Islet of Langerhans (tissue), 1 donor: ENCODE results near the gene MYO1A.
"Not testable (repeated sequence)": the region's sequence is repeated elsewhere in the genome, so short reads cannot be mapped to it uniquely, and the experiment has no call there.

Experiments
- FAIRE-seq: peaks from one replicate; lab custom pipeline; 2011; peaks lifted over from hg19 to GRCh38; lab: Jason Lieb, UNC

MYO1A gene

DNA sequence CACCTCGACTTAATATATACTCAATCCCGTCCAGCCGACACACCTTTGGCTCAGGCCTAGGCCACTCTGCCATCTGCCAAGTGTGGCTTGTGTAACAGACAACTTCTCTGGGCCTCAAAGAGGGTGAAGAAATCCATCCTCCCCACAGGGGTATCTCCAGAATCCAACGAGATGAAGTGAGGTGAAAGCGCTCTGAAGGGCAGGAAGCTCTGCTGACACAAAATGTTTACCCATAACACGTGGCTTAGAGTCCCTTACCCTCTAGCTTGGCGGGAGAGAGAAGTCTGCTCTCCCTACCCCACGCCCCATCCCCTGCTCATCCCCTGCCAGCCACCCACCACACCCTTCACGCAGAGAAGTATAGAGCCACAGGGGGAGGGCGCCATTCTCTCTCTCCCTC lies 56.6 kb downstream of the MYO1A start:
- FAIRE-seq, result no peak

DNA sequence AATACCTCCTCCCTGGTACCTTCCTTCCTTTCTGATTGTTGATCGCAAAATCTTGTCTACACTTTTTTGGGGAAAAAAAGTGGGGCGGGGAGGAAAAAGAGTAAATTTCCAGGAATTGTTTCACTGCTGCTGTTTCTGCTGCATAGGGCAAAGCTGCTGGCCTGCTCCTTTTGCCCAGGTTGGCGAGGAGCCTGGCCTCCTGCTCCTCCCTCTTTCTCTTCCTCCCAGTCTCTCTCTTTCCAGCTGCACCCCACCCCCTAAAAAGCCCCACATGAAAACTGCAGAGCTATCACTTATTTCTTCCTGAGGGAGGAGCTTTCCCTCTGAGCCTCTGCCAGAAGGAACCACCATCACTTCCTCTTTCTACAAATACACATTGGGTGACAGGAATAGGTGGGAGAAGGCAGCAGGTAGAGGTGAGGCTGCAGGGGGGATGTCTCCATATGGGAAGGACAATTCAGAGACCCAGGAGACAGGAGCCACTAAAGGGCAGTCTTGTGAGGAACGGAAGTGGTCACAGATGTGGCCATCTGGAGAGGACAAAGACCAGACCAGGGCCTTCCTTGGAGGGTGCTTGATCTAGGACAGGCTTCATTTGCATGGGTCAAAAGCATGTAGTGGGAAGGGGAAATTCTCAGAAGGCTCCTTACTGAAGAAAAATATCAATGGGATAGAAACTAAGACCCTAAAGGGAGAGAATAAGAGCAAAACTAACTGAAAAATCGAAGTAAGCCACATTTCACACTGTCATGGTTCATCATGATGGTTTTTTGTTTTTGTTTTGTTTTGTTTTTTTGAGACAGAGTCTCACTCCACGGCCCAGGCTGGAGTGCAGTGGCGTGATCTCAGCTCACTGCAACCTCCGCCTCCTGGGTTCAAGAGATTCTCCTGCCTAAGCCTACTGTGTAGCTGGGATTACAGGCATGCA lies 58.3 kb downstream of the MYO1A start:
- no peak for FAIRE-seq

DNA sequence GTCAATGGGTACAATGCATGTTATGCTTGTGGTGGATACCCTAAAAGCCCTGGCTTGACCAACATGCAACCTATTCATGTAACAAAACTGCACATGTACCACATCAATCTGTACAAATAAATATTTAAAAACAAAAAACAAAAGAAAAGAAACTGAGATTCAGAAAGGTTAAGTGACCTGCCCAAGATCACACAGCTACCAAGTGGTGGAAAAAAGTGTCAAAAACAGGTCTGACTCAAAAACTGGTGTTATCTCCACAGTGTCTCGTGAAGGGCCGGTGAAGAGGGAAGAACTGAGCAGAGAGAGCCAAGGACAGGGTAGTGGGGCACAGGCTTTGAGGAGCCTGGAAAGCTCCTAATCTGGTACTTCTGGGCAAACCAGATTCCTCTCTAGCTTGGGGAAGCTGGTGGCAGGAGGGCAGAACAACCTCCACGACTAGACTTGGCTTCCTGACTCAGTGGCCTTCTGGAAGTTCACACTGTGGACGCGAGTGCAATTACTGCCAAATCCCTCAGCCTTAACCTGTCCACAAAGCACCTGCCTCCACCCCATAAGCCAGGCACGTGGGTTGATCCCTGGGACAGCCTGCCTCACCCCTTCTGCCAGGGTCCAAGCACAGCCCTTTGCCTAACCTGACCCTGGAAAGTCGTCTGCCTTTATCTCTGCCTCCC lies 59.1 kb downstream of the MYO1A start:
- FAIRE-seq, result no peak

DNA sequence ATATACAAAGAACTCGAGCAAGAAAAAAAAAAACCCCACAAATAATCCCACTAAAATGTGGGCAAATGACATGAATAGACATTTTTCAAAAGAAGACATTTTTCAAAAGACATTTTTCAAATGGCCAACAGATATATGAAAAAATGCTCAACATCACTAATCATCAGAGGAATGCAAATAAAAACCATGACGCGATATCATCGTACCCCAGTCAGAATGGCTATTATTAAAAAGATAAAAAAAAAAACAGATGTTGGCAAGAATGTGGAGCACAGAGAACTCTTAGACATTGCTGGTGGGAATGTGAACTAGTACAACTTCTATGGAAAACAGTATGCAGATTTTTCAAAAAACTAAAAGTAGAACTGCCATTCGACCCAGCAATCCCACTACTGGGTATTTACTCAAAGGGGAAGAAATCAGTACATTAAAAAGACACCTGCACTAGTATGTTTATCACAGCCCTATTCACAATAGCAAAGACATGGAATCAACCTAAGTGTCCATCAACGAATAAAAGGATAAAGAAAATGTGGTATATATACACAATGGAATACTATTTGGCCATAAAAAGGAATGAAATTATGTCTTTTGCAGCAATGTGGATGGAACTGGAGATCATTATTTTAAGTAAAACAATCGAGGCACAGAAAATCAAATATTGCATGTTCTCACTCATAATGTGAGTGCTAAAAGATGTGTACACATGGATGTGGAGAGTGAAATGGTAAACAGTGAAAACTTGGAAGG lies 59.9 kb downstream of the MYO1A start:
- no peak for FAIRE-seq

DNA sequence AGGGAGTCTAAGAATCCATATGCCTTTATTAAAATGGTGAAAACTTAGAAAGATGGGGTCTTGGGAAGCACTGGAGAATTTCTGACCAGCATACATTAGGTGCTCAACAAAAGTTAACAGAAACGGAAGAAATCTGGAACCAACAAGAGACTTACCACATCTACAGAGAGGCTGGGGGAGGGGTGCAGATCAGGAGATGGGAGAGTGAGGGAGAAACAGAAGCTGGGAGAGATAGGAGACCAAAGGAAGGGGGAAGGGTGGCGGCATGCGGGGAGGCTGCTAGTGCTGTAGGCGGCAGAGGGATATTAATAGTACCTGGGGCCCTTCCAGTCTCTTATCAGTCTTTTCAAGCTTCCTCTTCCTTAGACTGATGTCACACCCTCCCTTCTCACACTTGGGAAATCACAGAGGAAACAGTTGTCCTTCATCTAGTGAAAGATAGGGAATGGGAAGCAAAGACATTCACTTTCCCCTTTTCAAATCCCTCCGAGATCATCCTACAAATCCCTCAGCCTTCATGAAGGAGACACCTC lies 61.7 kb downstream of the MYO1A start:
- FAIRE-seq, result no peak

DNA sequence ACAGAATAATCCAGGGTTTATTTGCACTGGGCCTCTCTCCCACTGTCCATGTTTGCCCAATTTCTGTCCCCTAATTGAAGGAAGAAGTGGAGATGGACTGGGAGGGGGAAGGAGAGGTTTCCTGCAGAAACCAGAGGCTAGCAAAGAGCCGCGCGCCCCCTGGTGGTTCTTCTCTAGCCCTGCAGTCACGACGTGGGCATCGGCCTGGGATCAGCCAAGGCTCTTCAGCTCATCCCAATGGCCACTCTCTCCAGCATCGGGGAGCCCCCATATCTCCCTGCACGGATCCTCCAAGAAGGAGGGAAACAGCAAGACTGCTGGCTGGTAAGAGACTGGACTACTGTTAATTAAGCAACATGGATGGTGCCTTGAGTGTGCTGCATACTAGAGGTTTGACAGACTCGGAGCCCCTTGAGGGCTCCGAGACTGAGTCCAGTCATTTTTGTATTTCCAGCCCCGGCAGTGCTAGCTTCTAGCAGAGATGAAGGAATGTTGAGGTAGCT lies 62.3 kb downstream of the MYO1A start:
- FAIRE-seq, result no peak

DNA sequence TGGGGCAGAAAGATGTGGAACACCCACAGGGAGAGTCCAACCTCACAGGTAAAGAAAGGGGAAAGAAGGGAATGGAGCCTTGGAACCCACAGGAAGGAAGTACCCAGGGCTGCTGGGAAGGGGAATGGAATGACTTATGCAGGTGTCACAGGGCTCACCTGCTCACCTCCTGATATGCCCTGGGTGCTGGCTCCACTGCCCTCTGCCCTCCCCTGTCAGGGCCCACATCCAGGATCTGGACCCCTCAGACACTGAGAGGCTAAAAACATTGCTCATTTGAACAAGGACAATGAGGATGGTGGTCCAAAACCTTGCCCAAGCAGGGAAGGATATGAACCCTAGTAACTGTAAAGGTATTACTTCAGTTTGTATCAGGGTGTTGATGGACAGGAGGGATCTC lies 62.9 kb downstream of the MYO1A start:
- no peak for FAIRE-seq

DNA sequence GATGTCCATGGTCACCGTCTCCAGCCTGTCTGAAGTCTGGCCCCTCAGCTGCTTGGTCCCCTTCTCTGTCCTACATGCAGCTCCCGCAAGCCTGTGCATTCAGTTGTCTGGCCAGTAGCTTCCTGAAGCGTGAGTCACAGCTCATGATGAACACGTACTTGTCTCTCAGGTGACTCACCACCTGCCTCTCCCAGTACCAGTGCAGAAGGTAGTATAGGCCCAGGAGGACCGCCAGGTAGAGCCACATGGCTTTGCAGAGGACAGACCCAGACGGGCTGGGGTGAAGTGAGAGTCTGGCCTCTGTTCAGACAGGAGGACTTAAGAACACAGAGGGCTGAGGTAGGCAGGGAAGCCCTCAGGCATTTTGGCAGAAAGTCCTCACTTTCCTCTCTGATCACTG lies 64.2 kb downstream of the MYO1A start:
- FAIRE-seq, result not testable (repeated sequence)

DNA sequence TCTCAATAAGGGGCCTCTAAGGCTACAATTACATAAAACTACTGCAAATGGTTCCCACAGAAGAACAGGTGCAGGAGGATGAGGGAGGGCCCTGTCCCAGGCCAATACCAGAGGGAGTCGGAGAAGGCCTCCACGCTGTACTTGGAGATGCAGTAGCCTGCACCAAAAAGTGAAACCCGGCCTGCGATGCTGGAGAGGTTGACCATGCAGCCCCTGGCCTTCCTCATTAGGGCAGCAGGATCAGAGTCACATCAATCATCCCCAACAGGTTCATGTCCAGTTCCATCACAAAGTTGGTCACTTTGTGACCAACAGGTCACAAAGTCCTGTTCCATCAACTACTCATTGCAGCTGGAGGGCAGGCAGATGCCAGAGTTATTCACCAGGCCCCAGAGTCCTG lies 66.5 kb downstream of the MYO1A start:
- no peak for FAIRE-seq

DNA sequence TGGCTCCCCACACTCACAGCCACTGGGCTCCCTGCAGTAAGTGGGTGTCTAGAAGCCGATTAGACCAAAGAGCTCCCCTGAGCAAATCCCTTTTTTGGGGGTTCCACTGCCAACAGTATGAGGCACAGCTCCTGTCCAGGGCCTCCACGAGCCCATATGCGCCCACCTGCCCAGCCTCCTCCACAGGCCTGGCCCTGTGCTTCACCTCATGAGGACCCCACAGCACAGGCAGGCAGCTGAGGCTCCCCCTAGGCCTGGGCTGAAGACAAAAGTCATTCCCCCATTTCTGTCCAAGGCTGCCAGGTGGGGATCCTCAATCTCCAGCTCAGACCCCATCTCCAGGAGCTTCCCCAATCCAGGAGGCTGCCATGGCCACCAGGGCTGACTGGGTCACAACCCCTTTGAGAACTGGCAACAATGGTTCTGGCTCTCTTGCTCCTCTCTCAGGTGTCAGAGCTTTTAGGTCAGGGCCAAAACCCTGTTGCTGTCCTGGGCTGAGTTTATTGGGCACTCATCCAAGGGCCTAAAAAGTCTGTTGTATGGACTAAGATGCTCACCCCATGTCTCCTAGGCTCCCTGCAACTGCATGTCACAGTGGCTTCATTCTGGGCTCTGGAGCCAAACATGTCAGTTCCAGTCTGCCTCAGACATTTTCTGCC lies 67.2 kb downstream of the MYO1A start:
- not testable (repeated sequence) for FAIRE-seq

DNA sequence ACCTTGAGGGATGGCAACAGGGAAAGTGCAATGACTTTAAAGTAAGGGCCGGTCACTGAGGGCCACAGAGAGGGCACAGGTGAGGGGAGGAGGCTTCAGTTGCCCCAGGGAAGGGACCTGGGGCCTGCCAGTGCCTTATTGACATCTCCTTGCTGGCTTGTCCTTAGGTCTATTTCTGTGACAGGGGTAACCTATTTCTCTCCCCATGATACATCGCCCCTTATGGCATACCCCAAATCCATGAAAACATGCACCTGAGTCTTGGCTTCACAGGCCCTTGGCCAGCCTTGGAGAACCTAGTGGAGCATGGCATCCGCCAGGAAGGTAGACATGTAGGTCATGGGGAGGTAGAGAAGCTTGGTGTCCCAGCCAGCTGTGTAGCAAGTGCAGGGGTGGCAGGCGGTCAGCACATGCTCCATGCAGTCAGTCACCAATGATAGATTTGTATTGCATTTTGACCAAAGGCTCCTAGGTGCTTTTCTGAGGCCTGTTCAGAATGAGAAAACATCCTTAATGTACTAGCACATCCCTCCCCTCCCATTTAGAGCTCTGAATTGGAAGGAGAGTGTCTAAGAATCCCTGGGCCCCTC lies 68.9 kb downstream of the MYO1A start:
- no peak for FAIRE-seq

DNA sequence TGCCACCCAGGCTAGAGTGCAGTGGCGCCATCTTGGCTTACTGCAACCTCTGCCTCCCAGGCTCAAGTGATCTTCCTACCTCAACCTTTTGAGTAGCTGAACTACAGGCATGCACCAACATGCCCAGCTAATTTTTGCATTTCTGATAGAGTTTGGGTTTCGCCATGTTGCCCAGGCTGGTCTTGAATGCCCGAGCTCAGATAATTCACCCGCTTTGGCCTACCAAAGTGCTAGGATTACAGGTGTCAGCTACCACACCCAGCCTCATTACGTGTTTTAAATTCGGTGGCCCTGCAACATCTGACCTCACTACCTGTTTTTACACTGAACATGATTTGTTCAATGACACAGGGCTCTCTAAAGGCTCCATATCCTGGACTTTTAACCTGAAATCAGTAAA lies 69.7 kb downstream of the MYO1A start:
- no peak for FAIRE-seq

DNA sequence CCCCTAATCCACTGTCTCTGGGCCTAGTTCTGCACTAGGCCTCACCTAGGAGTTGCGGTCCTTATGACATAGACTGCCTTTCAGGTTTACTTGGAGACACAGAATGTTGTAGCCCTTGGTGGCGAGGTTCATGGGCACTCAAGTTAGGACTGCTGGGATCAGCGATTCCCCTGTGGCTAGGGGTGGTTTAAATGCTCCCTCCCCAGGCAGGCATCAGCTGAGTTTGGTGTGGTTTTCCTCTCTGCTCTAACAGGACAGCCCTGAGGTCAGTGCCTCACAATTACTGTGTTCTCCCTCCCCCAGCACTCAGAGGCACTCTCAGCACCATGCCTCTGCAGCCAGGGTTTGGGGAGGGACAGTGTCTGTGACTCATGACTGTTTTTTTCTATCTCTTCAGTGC lies 70.3 kb downstream of the MYO1A start:
- no peak for FAIRE-seq
